Measurements from ENCODE around the gene LGALS7. TPM values are rescaled to one million over a fixed set of nuclear protein-coding genes. Genes with fewer than 3 reads are reported as not detected.

The LGALS7 gene
- total RNA-seq, 1 donor from 2014 or later, result not detected

GRCh38 chr19:38781058-38781457 is 7.7 kb upstream of the LGALS7 start:
- H3K4me1 ChIP-seq (ENCODE audit: insufficient read depth, low read length), result no peaks in the 10 kb centered on the region
- no peaks in the 10 kb centered on the region for H3K9me3 ChIP-seq (ENCODE audit: insufficient read depth, low read depth, low read length)
- peaks cover 28% of the 10 kb centered on the region for H3K27me3 Mint-ChIP-seq (ENCODE audit: low read depth, unreplicated experiment)
- H3K27ac ChIP-seq (ENCODE audit: low read depth, low read length), result no peak overlapping the region
- H3K9me3 Mint-ChIP-seq (ENCODE audit: unreplicated experiment), result peaks cover 3% of the 10 kb centered on the region
- no peak overlapping the region for H3K4me2 ChIP-seq (ENCODE audit: low read length)
- no peaks in the 10 kb centered on the region for H4K20me1 ChIP-seq (ENCODE audit: insufficient read depth, low read length)
- peaks cover 7% of the 10 kb centered on the region for H3K27me3 ChIP-seq (ENCODE audit: insufficient read depth, low read length)
- TF ChIP-seq EZH2 (IDR thresholded peaks at IDR 0.05; ENCODE audit: insufficient read depth, low read length), result no peak
- no peak for TF ChIP-seq CTCF (IDR thresholded peaks at IDR 0.05; ENCODE audit: insufficient read depth, low read depth, low read length)
- H3K27ac Mint-ChIP-seq (ENCODE audit: unreplicated experiment), result no peak overlapping the region
- no peak overlapping the region for H3K4me3 ChIP-seq (ENCODE audit: insufficient read depth, low read depth, low read length)
- no peaks in the 10 kb centered on the region for H3K79me2 ChIP-seq (ENCODE audit: insufficient read depth, low read length)
- no peaks in the 10 kb centered on the region for H3K36me3 Mint-ChIP-seq (ENCODE audit: low read depth, unreplicated experiment)
- no peaks in the 10 kb centered on the region for H3K4me1 Mint-ChIP-seq (ENCODE audit: low read depth, unreplicated experiment)
- H3K9ac ChIP-seq (ENCODE audit: low read length), result no peak overlapping the region
- H3K4me3 Mint-ChIP-seq (ENCODE audit: unreplicated experiment), result no peak overlapping the region
- no peaks in the 10 kb centered on the region for H3K36me3 ChIP-seq (ENCODE audit: insufficient read depth, low read length)
- H2AFZ ChIP-seq (ENCODE audit: low read depth, low read length), result no peak overlapping the region
- no peak for DNase-seq (ENCODE audit: low read depth)
- FAIRE-seq, result no peak

GRCh38 chr19:38780443-38780842 is 7.1 kb upstream of the LGALS7 start:
- Histone ChIP-seq H3K36me3 (ENCODE audit: insufficient read depth, low read length) (no peaks in the 10 kb centered on the region), H3K9ac (ENCODE audit: low read length) (no peak overlapping the region), H4K20me1 (ENCODE audit: insufficient read depth, low read length) (no peaks in the 10 kb centered on the region), H2AFZ (ENCODE audit: low read depth, low read length) (no peak overlapping the region), H3K4me3 (ENCODE audit: insufficient read depth, low read depth, low read length) (no peak overlapping the region), H3K4me1 (ENCODE audit: insufficient read depth, low read length) (no peaks in the 10 kb centered on the region), H3K9me3 (ENCODE audit: insufficient read depth, low read depth, low read length) (no peaks in the 10 kb centered on the region), H3K4me2 (ENCODE audit: low read length) (no peak overlapping the region), H3K27ac (ENCODE audit: low read depth, low read length) (no peak overlapping the region), H3K27me3 (ENCODE audit: insufficient read depth, low read length) (peaks cover 7% of the 10 kb centered on the region), H3K79me2 (ENCODE audit: insufficient read depth, low read length) (no peaks in the 10 kb centered on the region)
- no peaks in the 10 kb centered on the region for H3K4me1 Mint-ChIP-seq (ENCODE audit: low read depth, unreplicated experiment)
- FAIRE-seq (no peak), DNase-seq (ENCODE audit: low read depth) (no peak)
- H3K36me3 Mint-ChIP-seq (ENCODE audit: low read depth, unreplicated experiment), result no peaks in the 10 kb centered on the region
- H3K4me3 Mint-ChIP-seq (ENCODE audit: unreplicated experiment), result no peak overlapping the region
- H3K27ac Mint-ChIP-seq (ENCODE audit: unreplicated experiment), result no peak overlapping the region
- TF ChIP-seq CTCF (IDR thresholded peaks at IDR 0.05; ENCODE audit: insufficient read depth, low read depth, low read length) (no peak), EZH2 (IDR thresholded peaks at IDR 0.05; ENCODE audit: insufficient read depth, low read length) (no peak)
- peaks cover 28% of the 10 kb centered on the region for H3K27me3 Mint-ChIP-seq (ENCODE audit: low read depth, unreplicated experiment)
- peaks cover 3% of the 10 kb centered on the region for H3K9me3 Mint-ChIP-seq (ENCODE audit: unreplicated experiment)

- no peaks in the 10 kb centered on the region for H3K36me3 ChIP-seq (ENCODE audit: insufficient read depth, low read length)
- H4K20me1 ChIP-seq (ENCODE audit: insufficient read depth, low read length), result no peaks in the 10 kb centered on the region
- Mint-ChIP-seq H3K36me3 (ENCODE audit: low read depth, unreplicated experiment) (no peaks in the 10 kb centered on the region), H3K4me1 (ENCODE audit: low read depth, unreplicated experiment) (no peaks in the 10 kb centered on the region), H3K9me3 (ENCODE audit: unreplicated experiment) (no peaks in the 10 kb centered on the region), H3K27me3 (ENCODE audit: low read depth, unreplicated experiment) (peaks cover 31% of the 10 kb centered on the region), H3K4me3 (ENCODE audit: unreplicated experiment) (no peak overlapping the region), H3K27ac (ENCODE audit: unreplicated experiment) (no peak overlapping the region)
- H2AFZ ChIP-seq (ENCODE audit: low read depth, low read length), result no peak overlapping the region
- no peaks in the 10 kb centered on the region for H3K4me1 ChIP-seq (ENCODE audit: insufficient read depth, low read length)
- TF ChIP-seq EZH2 (IDR thresholded peaks at IDR 0.05; ENCODE audit: insufficient read depth, low read length) (no peak), CTCF (IDR thresholded peaks at IDR 0.05; ENCODE audit: insufficient read depth, low read depth, low read length) (no peak)
- no peak overlapping the region for H3K4me3 ChIP-seq (ENCODE audit: insufficient read depth, low read depth, low read length)
- peaks cover 7% of the 10 kb centered on the region for H3K27me3 ChIP-seq (ENCODE audit: insufficient read depth, low read length)
- no peak overlapping the region for H3K9ac ChIP-seq (ENCODE audit: low read length)
- no peaks in the 10 kb centered on the region for H3K9me3 ChIP-seq (ENCODE audit: insufficient read depth, low read depth, low read length)
- no peak for DNase-seq (ENCODE audit: low read depth)
- FAIRE-seq, result no peak
- no peaks in the 10 kb centered on the region for H3K79me2 ChIP-seq (ENCODE audit: insufficient read depth, low read length)
- no peak overlapping the region for H3K27ac ChIP-seq (ENCODE audit: low read depth, low read length)
- no peak overlapping the region for H3K4me2 ChIP-seq (ENCODE audit: low read length)
Measured at GRCh38 chr19:38778733-38779132, 5.4 kb upstream of the LGALS7 start.

Data from astrocyte (in vitro differentiated cells and primary cell).